Esophagus (tissue), 2 donors: ENCODE measurements around the gene MYO9B. TPM values are rescaled to one million over a fixed set of nuclear protein-coding genes. Genes with fewer than 3 reads are reported as not detected.

Experiments
- H3K27ac ChIP-seq, 2 donors: one replicate each; pipeline ENCODE4 v1.5.1; 2013; ENCODE audit warnings: low read depth in 2 of 2, mild to moderate bottlenecking in 2 of 2, inconsistent platforms in 1 of 2, low read length in 1 of 2, moderate library complexity in 1 of 2
- H3K27me3 ChIP-seq, 2 donors: one replicate each; pipeline ENCODE4 v1.6.1; 2013; ENCODE audit warnings: low read length in 2 of 2, control low read depth in 1 of 2, mild to moderate bottlenecking in 1 of 2; ENCODE audit not compliant: insufficient read depth in 2 of 2, control insufficient read depth in 1 of 2
- H3K36me3 ChIP-seq, 2 donors: one replicate each; pipeline ENCODE4 v1.6.1; 2013; ENCODE audit warnings: low read length in 1 of 2; ENCODE audit not compliant: control insufficient read depth in 2 of 2, insufficient read depth in 2 of 2
- H3K4me1 ChIP-seq, 2 donors: one replicate each; pipeline ENCODE4 v1.6.1; 2013; ENCODE audit warnings: low read length in 1 of 2; ENCODE audit not compliant: control insufficient read depth in 2 of 2, insufficient read depth in 2 of 2
- H3K4me3 ChIP-seq, 2 donors: one replicate each; pipeline ENCODE4 v1.5.1; 2013; ENCODE audit warnings: low read length in 2 of 2, mild to moderate bottlenecking in 2 of 2, low read depth in 1 of 2, moderate library complexity in 1 of 2
- H3K9me3 ChIP-seq, 2 donors: one replicate each; pipeline ENCODE4 v1.6.1; 2013; ENCODE audit warnings: mild to moderate bottlenecking in 2 of 2, low read depth in 1 of 2, low read length in 1 of 2, moderate library complexity in 1 of 2; ENCODE audit not compliant: control insufficient read depth in 2 of 2, insufficient read depth in 1 of 2
- WGBS, 2 donors: extraction: QIAGEN DNeasy Blood & Tissue Kit; methylation state at CpG; one replicate each; pipeline ENCODE4 v1.1.7; 2013; 5-methylcytosine and 5-hydroxymethylcytosine counted together
- polyA plus RNA-seq, 2 donors: library from polyadenylated mRNA; stranded (reverse); fragments of 200-250 nt; gene quantifications; one replicate each; pipeline ENCODE4 v1.2.3, GENCODE V29; 2013
- donor health status: healthy with polysubstance abuse.
- donor health status: Bipolar disorder and iron deficiency.

MYO9B gene
- polyA plus RNA-seq, 2 donors = 24.2 to 41.2 TPM

GRCh38 chr19:17145546-17146497 lies 70.2 kb downstream of the MYO9B start:
- H3K27me3 ChIP-seq = no peaks in the 10 kb centered on the region
- no peaks in the 10 kb centered on the region for H3K4me1 ChIP-seq
- H3K9me3 ChIP-seq = no peaks in the 10 kb centered on the region
- no peak overlapping the region for H3K27ac ChIP-seq
- no peak overlapping the region for H3K4me3 ChIP-seq
- WGBS, 2 donors = 92 to 96% methylated on average over 7 of the region's 7 CpGs
- peaks cover 0 to 14% of the 10 kb centered on the region in 2 donors for H3K36me3 ChIP-seq

DNA sequence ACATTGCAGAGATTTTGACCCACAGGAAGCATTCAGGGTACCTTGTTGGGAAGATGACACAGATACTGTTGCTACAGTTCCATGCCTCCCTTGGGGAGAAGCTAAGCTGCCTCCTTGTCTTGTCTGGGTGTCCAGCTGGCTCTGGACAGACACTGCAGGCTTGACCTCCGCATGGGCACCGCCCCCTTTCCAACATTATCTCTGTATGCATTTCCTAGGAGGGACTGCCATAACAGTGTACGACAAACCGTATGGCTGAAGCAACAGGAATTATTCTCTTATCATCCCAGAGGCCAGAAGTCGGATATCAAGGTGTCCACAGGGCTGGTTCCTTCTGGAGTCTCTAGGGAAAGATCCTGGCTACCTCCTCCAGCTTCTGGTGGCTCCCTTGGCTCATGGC lies 72.6 kb downstream of the MYO9B start:
- H3K27ac ChIP-seq = no peak overlapping the region
- H3K4me3 ChIP-seq = no peak overlapping the region
- no peaks in the 10 kb centered on the region for H3K9me3 ChIP-seq
- 94 to 95% methylated on average over 5 of the region's 5 CpGs for WGBS, 2 donors
- no peaks in the 10 kb centered on the region for H3K4me1 ChIP-seq
- H3K27me3 ChIP-seq = no peaks in the 10 kb centered on the region
- peaks cover 4 to 19% of the 10 kb centered on the region in 2 donors for H3K36me3 ChIP-seq

DNA sequence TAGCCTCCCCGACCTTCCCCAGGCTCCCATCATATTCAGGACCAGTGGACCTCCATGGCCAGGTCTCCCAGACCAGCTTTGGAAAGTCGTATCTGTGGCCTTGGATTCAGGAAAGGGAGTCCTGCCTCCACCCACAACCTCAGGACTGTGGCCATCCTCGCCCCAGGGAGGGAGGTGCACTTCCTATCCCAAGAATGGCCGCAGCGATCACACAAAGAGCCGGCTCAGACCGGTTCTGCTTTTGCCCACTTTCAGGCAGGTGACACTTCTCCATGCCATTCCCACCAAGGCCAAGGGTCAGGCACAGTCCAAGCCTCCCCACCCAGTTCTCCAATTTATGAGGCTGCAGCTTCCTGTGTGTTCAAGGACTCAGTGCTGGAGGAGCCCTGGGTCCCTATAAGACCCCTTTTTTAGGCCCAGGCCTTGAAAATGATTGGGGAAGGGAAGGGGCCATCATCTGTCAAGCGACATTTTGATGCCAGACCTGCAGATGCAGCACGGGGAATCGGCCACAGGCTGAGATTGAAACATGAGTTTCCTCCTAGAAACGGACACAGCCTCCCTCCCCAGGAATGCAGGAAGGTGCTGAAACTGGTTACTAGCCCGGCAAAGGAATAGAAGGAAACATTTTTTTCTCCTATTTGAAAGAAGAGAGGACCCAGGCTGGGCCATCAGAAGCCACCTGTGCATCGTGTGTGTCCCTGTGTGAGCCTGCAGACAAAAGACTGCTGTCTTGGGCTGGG lies 74.0 kb downstream of the MYO9B start:
- Histone ChIP-seq H3K27me3 (no peaks in the 10 kb centered on the region), H3K27ac (no peak overlapping the region), H3K4me3 (no peak overlapping the region), H3K36me3 (peaks cover 8 to 25% of the 10 kb centered on the region in 2 donors), H3K4me1 (no peaks in the 10 kb centered on the region), H3K9me3 (no peaks in the 10 kb centered on the region)
- WGBS, 2 donors = 78 to 81% methylated on average over 13 of the region's 13 CpGs

DNA sequence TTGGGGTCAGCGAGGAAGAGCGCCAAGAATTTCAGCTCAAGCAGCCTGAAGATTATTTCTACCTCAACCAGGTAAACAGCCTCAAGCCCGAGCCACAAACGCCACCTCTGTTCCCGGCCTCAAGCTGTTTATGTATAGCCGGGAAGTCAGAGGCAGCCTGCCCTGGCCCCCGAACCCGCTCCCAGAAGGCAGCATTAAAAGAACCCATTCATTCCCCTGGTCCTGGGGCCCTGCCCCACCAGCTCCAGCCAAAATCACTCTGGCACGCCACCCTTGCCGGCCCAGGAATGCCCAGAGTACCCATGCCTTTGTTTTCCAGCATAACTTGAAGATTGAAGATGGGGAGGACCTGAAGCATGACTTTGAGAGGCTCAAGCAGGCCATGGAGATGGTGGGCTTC lies 78.4 kb downstream of the MYO9B start:
- Histone ChIP-seq H3K9me3 (no peaks in the 10 kb centered on the region), H3K36me3 (peaks cover 8 to 32% of the 10 kb centered on the region in 2 donors), H3K27me3 (no peaks in the 10 kb centered on the region), H3K4me3 (no peak overlapping the region), H3K27ac (no peak overlapping the region), H3K4me1 (no peaks in the 10 kb centered on the region)
- 96 to 97% methylated on average over 10 of the region's 10 CpGs for WGBS, 2 donors

- WGBS, 2 donors = 96 to 99% methylated on average over 7 of the region's 7 CpGs
- Histone ChIP-seq H3K27me3 (no peaks in the 10 kb centered on the region), H3K4me3 (no peak overlapping the region), H3K4me1 (no peaks in the 10 kb centered on the region), H3K9me3 (no peaks in the 10 kb centered on the region), H3K27ac (no peak overlapping the region), H3K36me3 (peaks cover 8 to 36% of the 10 kb centered on the region in 2 donors)
Observed at GRCh38 chr19:17155251-17155650, 79.7 kb downstream of the MYO9B start.

DNA sequence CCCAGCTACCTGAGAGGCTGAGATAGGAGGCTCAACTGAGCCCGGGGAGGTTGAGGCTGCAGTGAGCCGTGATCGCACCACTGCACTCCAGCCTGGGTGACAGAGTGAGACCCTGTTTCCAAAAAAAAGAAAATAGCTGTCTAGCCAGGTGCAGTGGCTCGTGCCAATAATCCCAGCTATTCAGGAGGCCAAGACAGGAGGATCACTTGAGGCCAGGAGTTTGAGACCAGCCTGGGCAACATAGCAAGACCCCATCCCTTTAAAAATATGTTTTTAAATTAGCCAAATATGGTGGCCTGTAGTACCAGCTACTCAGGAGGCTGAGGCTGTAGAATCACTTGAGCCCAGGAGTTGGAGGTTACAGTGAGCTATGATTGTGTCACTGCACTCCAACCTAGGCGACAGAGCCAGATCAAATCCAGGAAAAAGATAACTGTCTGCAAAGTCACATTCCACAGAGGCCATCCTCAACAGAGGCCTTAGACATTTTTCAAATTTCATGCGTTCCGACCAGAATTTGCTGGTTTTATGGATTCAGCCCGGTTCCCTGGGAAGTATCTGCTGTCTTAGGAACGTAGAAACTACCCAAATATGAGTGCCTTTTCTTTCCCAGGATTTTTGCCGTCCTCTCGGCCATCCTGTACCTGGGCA lies 80.8 kb downstream of the MYO9B start:
- 95 to 96% methylated on average over 11 of the region's 11 CpGs for WGBS, 2 donors
- H3K27ac ChIP-seq = no peak overlapping the region
- H3K27me3 ChIP-seq = no peaks in the 10 kb centered on the region
- H3K4me3 ChIP-seq = no peak overlapping the region
- H3K4me1 ChIP-seq = no peaks in the 10 kb centered on the region
- H3K36me3 ChIP-seq = peaks cover 8 to 40% of the 10 kb centered on the region in 2 donors
- no peaks in the 10 kb centered on the region for H3K9me3 ChIP-seq

- H3K27me3 ChIP-seq = no peaks in the 10 kb centered on the region
- 89% methylated on average over 12 of the region's 12 CpGs for WGBS, 2 donors
- H3K4me1 ChIP-seq = no peaks in the 10 kb centered on the region
- H3K36me3 ChIP-seq = peaks cover 8 to 40% of the 10 kb centered on the region in 2 donors
- no peak overlapping the region for H3K4me3 ChIP-seq
- H3K27ac ChIP-seq = no peak overlapping the region
- no peaks in the 10 kb centered on the region for H3K9me3 ChIP-seq
Observed at GRCh38 chr19:17156947-17157302, 81.3 kb downstream of the MYO9B start.

- H3K27ac ChIP-seq = no peak overlapping the region
- H3K4me1 ChIP-seq = no peaks in the 10 kb centered on the region
- H3K9me3 ChIP-seq = peaks cover 0 to 3% of the 10 kb centered on the region in 2 donors
- WGBS, 2 donors = 89 to 95% methylated on average over 15 of the region's 15 CpGs
- H3K27me3 ChIP-seq = no peaks in the 10 kb centered on the region
- no peak overlapping the region for H3K4me3 ChIP-seq
- peaks cover 13 to 48% of the 10 kb centered on the region in 2 donors for H3K36me3 ChIP-seq
Observed at GRCh38 chr19:17158584-17158983, 83.0 kb downstream of the MYO9B start.
